Muscle of leg (tissue), 11 donors: ENCODE measurements around the gene RAP1A. TPM values are rescaled to one million over a fixed set of nuclear protein-coding genes. Genes with fewer than 3 reads are reported as not detected.

Experiments used
- DNase-seq: peaks from one replicate; pipeline ENCODE4 v3.0.0; 2013
- H3K27ac ChIP-seq: one replicate; pipeline ENCODE4 v1.5.1; 2013; ENCODE audit warnings: mild to moderate bottlenecking, low read length, control low read depth
- H3K27me3 ChIP-seq: one replicate; pipeline ENCODE4 v1.6.1; 2013; ENCODE audit warnings: low read length; ENCODE audit not compliant: control insufficient read depth, insufficient read depth
- H3K36me3 ChIP-seq: one replicate; pipeline ENCODE4 v1.6.1; 2013; ENCODE audit warnings: low read length; ENCODE audit not compliant: control insufficient read depth, insufficient read depth
- H3K4me1 ChIP-seq: one replicate; pipeline ENCODE4 v1.6.1; 2013; ENCODE audit warnings: low read length; ENCODE audit not compliant: control insufficient read depth, insufficient read depth
- H3K4me3 ChIP-seq: one replicate; pipeline ENCODE4 v1.5.1; 2013; ENCODE audit warnings: low read length, control low read depth
- H3K9me3 ChIP-seq: replicated peaks from 2 replicates; pipeline ENCODE4 v1.6.1; 2013; ENCODE audit warnings: low read depth, low read length; ENCODE audit not compliant: control insufficient read depth
- WGBS: methylation state at CpG from one replicate; pipeline ENCODE4 v1.1.5; 2013; ENCODE audit warnings: missing lambda C conversion rate; ENCODE audit not compliant: insufficient coverage; 5-methylcytosine and 5-hydroxymethylcytosine counted together
- polyA plus RNA-seq, 8 donors: library from polyadenylated mRNA; unstranded; fragments of 120-200 nt; gene quantifications; one replicate each; pipeline versions ENCODE4 v1.2.1 to v1.2.3, GENCODE V29; 2013; ENCODE audit warnings: inconsistent platforms in 1 of 8, low replicate concordance in 1 of 8; ENCODE audit not compliant: insufficient read length in 8 of 8, insufficient read depth in 1 of 8
- total RNA-seq: library from RNA; stranded (reverse); fragments of 120-200 nt; gene quantifications from one replicate; pipeline ENCODE4 v1.2.4, GENCODE V29; 2013

RAP1A gene
- total and polyA plus RNA-seq, 9 donors: 19.6 to 59.3 (median 49.3) TPM

DNA sequence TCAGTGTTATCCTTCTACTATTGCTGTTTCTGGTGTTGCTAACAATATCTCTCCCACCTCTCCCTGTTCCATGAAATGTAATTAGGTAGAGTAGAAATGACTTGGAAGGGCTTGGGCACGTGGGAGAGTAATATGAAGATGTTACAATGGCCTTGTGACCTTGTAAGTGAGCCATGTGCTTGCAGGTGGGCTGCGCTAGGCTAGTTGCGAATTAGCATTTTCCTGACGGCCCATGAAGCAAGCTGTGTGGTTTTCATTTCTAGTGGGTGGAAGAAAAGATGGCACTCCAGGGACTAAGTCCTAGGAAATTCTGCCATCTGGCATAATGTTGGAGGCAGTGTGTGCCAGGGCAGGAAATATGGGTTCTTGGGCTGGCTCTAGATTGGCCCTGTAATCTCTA lies 128.4 kb downstream of the RAP1A start:
- H3K27me3 ChIP-seq: no peaks in the 10 kb centered on the region
- H3K9me3 ChIP-seq: no peaks in the 10 kb centered on the region
- H3K4me3 ChIP-seq: no peak overlapping the region
- H3K4me1 ChIP-seq: peaks cover 29% of the 10 kb centered on the region
- no peak for DNase-seq
- no peaks in the 10 kb centered on the region for H3K36me3 ChIP-seq
- no peak overlapping the region for H3K27ac ChIP-seq
- 69% methylated on average over 4 of the region's 4 CpGs for WGBS

DNA sequence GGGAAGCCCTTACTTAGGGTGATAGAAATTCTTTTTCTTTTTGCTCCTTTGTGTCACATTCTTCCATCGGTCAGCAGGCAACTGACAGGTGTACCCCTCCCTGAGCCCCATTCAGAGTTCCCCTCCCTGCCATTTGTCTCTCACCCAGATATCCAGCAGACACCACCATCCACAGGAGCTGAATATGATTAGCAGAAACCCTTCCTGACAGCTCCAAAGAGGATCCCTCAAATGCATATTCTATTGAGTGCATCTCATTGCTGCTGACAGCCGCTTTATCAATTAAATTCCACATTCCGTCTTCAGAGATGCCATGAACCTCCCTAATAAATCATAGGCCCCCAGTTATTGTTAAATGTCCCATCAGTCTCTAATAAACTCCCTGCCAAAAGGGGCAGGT lies 130.0 kb downstream of the RAP1A start:
- DNase-seq: no peak
- no peaks in the 10 kb centered on the region for H3K36me3 ChIP-seq
- no peak overlapping the region for H3K4me3 ChIP-seq
- no peak overlapping the region for H3K27ac ChIP-seq
- 68% methylated on average over 3 of the region's 3 CpGs for WGBS
- H3K27me3 ChIP-seq: no peaks in the 10 kb centered on the region
- H3K4me1 ChIP-seq: peaks cover 21% of the 10 kb centered on the region
- no peaks in the 10 kb centered on the region for H3K9me3 ChIP-seq

DNA sequence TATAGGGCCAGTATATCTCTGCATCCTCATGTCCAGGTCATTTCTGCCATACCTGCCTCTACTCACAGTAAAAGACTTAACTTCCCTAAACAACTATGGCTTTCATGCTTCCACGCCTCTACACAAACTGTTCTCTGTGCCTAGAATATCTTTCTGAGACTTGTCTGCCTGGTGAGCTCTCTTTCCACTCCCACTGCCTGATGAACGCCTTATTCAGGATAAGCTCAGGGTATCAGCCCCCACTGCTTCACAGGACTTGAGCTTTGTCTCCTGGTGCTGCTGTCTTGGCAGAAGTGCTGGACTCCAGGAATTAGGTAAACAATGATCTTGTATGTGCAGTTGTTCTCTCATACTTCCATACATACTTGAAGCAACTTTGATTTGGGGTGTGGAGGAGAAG lies 131.3 kb downstream of the RAP1A start:
- Histone ChIP-seq H3K27ac (no peak overlapping the region), H3K4me1 (peaks cover 17% of the 10 kb centered on the region)

DNA sequence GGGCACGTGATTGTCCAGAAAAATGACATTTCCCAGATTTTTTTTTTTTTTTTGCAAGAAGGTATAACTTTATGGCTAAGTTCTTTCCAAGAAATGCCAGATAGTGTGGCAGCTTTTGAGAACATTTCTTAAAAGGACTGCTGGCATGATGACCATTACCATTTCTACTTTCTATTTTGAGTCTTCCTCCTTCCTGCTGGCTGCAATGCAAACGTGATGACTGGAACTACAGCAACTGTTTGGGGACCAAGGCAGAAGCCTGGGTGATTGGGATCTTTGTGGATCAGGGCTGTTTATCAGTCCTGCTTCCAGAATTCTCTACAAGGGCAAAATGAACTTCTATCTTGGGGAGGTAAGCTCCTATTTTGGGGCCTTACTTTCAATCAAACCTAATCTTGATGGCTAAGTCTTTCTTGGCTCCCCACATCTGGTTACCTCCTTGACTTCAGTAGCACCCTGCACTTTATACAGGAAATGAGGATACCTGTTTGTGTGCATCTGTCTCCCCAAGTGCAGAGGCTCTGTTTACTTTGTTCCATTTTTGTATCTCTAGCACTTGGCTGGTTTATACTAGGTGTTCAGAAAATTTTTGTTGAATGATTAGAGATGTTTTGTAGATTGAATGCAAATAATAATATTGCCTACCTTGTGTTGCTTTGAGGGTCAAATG lies 132.5 kb downstream of the RAP1A start:
- peaks cover 13% of the 10 kb centered on the region for H3K4me1 ChIP-seq
- H3K4me3 ChIP-seq: no peak overlapping the region
- H3K36me3 ChIP-seq: no peaks in the 10 kb centered on the region
- H3K27me3 ChIP-seq: no peaks in the 10 kb centered on the region
- no peak overlapping the region for H3K27ac ChIP-seq
- WGBS: no CpG with 5 or more reads among the region's 2 CpGs
- H3K9me3 ChIP-seq: no peaks in the 10 kb centered on the region
- no peak for DNase-seq

More for the DNA sequence above, 131.3 kb downstream of the RAP1A start:
- 56% methylated on average over 2 of the region's 2 CpGs for WGBS
- no peak for DNase-seq
- H3K36me3 ChIP-seq: no peaks in the 10 kb centered on the region
- H3K4me3 ChIP-seq: no peak overlapping the region
- H3K9me3 ChIP-seq: no peaks in the 10 kb centered on the region
- no peaks in the 10 kb centered on the region for H3K27me3 ChIP-seq

DNA sequence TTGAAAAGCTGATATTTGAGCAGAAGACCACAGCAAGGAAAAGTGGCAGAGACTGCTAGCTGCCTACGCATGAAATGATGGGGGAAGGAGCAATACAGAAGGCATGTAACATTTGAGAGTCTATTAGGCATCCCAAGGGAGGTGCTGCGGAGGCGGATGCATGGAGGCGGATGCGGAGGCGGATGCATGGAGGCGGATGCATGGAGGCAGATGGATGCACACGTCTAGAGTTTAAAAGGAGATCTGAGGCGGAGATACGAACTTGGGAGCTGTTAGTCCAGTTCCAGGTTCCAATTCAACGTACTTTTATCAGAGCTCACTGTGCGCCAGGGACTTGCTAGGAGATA lies 135.4 kb downstream of the RAP1A start:
- Histone ChIP-seq H3K4me1 (peaks cover 13% of the 10 kb centered on the region), H3K4me3 (peak overlapping the region; percentile 95), H3K27ac (peak overlapping the region; percentile 100), H3K27me3 (no peaks in the 10 kb centered on the region), H3K9me3 (no peaks in the 10 kb centered on the region), H3K36me3 (peaks cover 7% of the 10 kb centered on the region)
- WGBS: 2% methylated on average over 12 of the region's 12 CpGs
- DNase-seq: peak; percentile 79

DNA sequence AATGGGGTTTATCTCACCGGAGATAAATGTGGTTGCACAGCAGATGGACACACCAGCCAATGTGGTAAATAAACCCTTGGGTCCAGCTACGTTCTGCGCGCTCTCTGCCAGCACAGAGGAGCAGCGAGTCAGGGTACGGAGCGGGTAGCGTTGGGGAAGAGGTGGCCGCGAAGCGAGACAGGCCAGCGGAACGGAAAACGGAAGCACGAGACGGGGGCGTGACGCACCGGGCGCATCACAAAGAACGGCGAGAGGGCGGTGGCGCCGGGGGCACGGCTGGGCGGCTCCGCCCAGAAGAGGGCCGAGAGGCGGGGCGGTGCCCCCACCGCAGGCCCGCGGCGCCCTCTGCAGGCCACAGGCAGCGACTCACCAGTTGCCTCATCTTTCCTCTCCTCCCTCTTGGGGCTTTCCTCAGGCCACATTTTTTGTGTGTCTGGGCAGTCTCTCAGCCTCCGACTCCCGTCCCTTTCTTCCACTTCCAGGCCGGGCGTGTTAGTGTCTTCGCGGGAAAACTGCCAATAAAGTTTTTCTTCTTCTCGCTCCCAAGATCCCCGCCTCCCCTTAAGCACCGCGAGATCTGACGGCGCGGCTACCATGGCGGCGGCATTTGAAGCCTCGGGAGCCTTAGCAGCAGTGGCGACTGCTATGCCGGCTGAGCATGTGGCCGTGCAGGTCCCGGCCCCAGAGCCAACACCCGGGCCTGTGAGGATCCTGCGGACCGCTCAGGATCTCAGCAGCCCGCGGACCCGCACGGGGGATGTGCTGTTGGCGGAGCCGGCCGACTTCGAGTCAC lies 135.9 kb downstream of the RAP1A start, which contains the start of gene DDX20:
TSS of gene DDX20 (plus strand) at position 571 of the 793 bp plus-strand sequence. CDS start at position 595, 24 bp downstream.
- WGBS: under 1% methylated on average over 60 of the region's 67 CpGs
- Histone ChIP-seq H3K27me3 (no peaks in the 10 kb centered on the region), H3K27ac (peak within 1 kb of the TSS; percentile 100), H3K4me3 (peak within 1 kb of the TSS; percentile 95), H3K4me1 (peaks cover 13% of the 10 kb centered on the region), H3K9me3 (no peaks in the 10 kb centered on the region), H3K36me3 (peaks cover 8% of the 10 kb centered on the region)
- DNase-seq: peak; percentile 99

DNA sequence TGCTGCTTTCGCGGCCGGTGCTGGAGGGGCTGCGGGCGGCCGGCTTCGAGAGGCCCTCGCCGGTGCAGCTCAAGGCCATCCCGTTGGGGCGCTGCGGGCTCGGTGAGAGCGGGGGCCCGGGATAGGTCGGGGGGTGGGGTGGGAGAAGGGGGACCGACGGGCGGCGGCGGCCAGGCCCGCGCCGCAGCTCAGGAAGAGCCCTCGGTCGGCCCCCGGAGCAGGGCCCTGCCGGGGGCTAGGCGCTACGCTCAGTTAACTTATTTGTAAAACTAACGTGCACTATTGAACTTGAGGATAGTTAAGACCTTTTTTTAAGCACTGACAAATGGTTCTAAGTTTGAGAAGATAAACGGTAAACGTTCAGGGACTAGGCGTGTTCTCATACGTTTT lies 136.5 kb downstream of the RAP1A start:
- peak overlapping the region; percentile 100 for H3K27ac ChIP-seq
- H3K36me3 ChIP-seq: peaks cover 11% of the 10 kb centered on the region
- DNase-seq: no peak
- H3K9me3 ChIP-seq: no peaks in the 10 kb centered on the region
- H3K4me1 ChIP-seq: peaks cover 13% of the 10 kb centered on the region
- WGBS: under 1% methylated on average over 33 of the region's 35 CpGs
- H3K4me3 ChIP-seq: peak overlapping the region; percentile 95
- H3K27me3 ChIP-seq: no peaks in the 10 kb centered on the region

DNA sequence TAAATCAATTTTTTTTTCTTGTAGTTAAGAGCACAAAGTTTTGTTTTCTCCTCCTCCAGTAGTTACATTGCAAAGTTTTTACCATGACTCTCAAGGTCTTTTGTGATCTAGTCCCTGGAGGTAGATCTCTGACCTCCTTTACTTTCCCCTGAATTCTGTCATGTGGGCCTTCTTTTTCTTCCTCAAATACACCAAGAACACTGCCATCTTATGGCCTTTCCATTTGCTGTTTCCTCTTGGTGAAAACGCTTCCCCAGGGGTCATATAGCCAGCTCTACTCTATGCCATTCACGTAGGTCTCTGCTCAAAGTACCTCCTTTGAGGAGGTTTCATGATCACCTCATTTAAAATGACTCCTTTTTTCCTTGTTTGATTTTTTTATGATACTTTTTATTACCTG lies 138.8 kb downstream of the RAP1A start:
- no peaks in the 10 kb centered on the region for H3K27me3 ChIP-seq
- no peak for DNase-seq
- H3K9me3 ChIP-seq: no peaks in the 10 kb centered on the region
- H3K27ac ChIP-seq: no peak overlapping the region
- H3K36me3 ChIP-seq: peaks cover 19% of the 10 kb centered on the region
- H3K4me3 ChIP-seq: no peak overlapping the region
- WGBS: no CpG with 5 or more reads among the region's 2 CpGs
- peaks cover 13% of the 10 kb centered on the region for H3K4me1 ChIP-seq

DNA sequence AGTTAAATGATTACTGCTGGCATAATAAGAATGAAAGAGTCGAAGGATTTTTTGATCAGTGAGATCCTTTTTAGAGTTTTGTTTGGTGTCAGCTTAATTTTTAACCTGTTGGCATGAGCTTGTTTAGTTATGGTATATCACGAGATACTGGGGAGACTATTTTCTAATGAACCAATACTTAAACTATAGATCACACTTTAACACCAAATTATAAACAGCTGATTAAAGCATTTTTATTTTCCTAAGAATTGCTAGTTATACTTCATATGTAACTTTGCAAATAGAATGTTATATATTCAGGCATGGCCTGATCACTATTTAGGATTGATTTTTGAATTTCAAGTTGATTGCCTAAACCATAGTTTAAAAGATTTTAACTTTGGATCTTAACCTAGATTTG lies 142.1 kb downstream of the RAP1A start:
- no peaks in the 10 kb centered on the region for H3K27me3 ChIP-seq
- DNase-seq: no peak
- H3K4me3 ChIP-seq: no peak overlapping the region
- H3K36me3 ChIP-seq: peaks cover 33% of the 10 kb centered on the region
- H3K27ac ChIP-seq: no peak overlapping the region
- no peaks in the 10 kb centered on the region for H3K9me3 ChIP-seq
- no CpG with 5 or more reads among the region's 2 CpGs for WGBS
- H3K4me1 ChIP-seq: peaks cover 3% of the 10 kb centered on the region

DNA sequence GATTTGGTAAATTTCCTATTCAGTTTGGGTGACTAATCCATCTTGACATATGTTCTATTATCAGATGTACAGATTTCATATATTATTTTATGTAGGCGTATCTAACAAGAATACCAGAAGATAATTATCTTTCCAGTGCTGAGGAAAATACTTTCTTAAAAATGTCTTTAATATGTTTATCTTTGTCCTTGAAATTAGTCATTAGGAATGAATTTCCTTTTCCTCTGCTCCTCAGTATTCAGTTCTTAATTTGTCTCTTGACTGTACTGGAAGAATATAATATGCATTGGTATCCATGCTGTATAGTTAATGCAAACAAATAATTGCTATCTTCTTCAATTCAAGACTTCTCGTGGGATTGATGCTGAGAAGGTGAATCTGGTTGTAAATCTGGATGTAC lies 142.7 kb downstream of the RAP1A start:
- Histone ChIP-seq H3K4me1 (no peaks in the 10 kb centered on the region), H3K9me3 (no peaks in the 10 kb centered on the region), H3K4me3 (no peak overlapping the region), H3K27me3 (no peaks in the 10 kb centered on the region), H3K36me3 (peaks cover 34% of the 10 kb centered on the region), H3K27ac (no peak overlapping the region)
- DNase-seq: no peak
- whole genome bisulfite sequencing: no CpG with 5 or more reads among the region's 2 CpGs
